Measurements from ENCODE around the gene SULT1A1. TPM values are rescaled to one million over a fixed set of nuclear protein-coding genes. Genes with fewer than 3 reads are reported as not detected.

Gene SULT1A1
- total RNA-seq, 1 donor from 2014 or later: 3.4 TPM

- no peak for DNase-seq (ENCODE audit: low read depth)
Observed at GRCh38 chr16:28561557-28562187, 48.2 kb downstream of the SULT1A1 start.

- no peak for DNase-seq (ENCODE audit: low read depth)
Observed at GRCh38 chr16:28558456-28558855, 51.4 kb downstream of the SULT1A1 start.

- DNase-seq (ENCODE audit: low read depth): no peak
Observed at GRCh38 chr16:28556914-28557320, 52.9 kb downstream of the SULT1A1 start.

- no peak for DNase-seq (ENCODE audit: low read depth)
Observed at GRCh38 chr16:28555561-28555960, 54.3 kb downstream of the SULT1A1 start.

Other genes starting within 250 kb of the SULT1A1 start
- gene NPIPB6, start 246.5 kb downstream of the SULT1A1 start, total RNA-seq: 0.56 and 1.1 TPM in 2 replicates
- 51.5 and 63.7 TPM in 2 replicates for gene EIF3CL, start 206.2 kb downstream of the SULT1A1 start, total RNA-seq
- gene NPIPB7, start 137.7 kb downstream of the SULT1A1 start, total RNA-seq: not detected in 2 replicates
- gene CLN3, start 118.0 kb downstream of the SULT1A1 start, total RNA-seq: 12.4 and 18.3 TPM in 2 replicates
- not detected in 2 replicates for gene APOBR, start 115.4 kb downstream of the SULT1A1 start, total RNA-seq
- not detected in 2 replicates for gene IL27, start 103.2 kb downstream of the SULT1A1 start, total RNA-seq
- gene NUPR1, start 71.1 kb downstream of the SULT1A1 start, total RNA-seq: 5.9 and 16.0 TPM in 2 replicates
- 12.5 and 17.4 TPM in 2 replicates for gene SGF29, start 56.1 kb downstream of the SULT1A1 start, total RNA-seq
- gene SULT1A2, start 13.0 kb downstream of the SULT1A1 start, total RNA-seq: 0.10 TPM in 1 of 2 replicates, not detected in the other
- not detected in 2 replicates for gene NPIPB8, start 28.0 kb upstream of the SULT1A1 start, total RNA-seq
- 96.7 and 103 TPM in 2 replicates for gene EIF3C, start 101.4 kb upstream of the SULT1A1 start, total RNA-seq
- gene NPIPB9, start 141.7 kb upstream of the SULT1A1 start, total RNA-seq: 0.68 and 1.1 TPM in 2 replicates
- 55.4 and 70.0 TPM in 2 replicates for gene ATXN2L, start 213.0 kb upstream of the SULT1A1 start, total RNA-seq
- gene TUFM, start 236.3 kb upstream of the SULT1A1 start, total RNA-seq: 144 and 154 TPM in 2 replicates